NOMO-1 (cell line): ENCODE results near the gene PRMT9.

Experiments used
- DNase-seq, 2 experiments: peaks; one replicate each; lab custom pipeline; 2025; ENCODE audit not compliant: unreplicated experiment in 2 of 2; lab: John Stamatoyannopoulos, UW

The PRMT9 gene

GRCh38 chr4:147625733-147626132, 58.2 kb downstream of the PRMT9 start:
- no peak for DNase-seq

- DNase-seq, result peak in 1 of 2 experiments; percentile 10
Observed at GRCh38 chr4:147620315-147620714, 63.6 kb downstream of the PRMT9 start.

- DNase-seq, result no peak
Observed at GRCh38 chr4:147617841-147618691, 65.9 kb downstream of the PRMT9 start.

GRCh38 chr4:147617173-147617840, 66.7 kb downstream of the PRMT9 start, which contains the start of gene TMEM184C:
Gene TMEM184C, plus strand, starts transcription at chr4:147617397. Its CDS starts 560 bp downstream, at chr4:147617957.
- DNase-seq, result peak; percentile 91 to 95

- DNase-seq, result no peak
Observed at GRCh38 chr4:147616849-147617172, 67.2 kb downstream of the PRMT9 start.

GRCh38 chr4:147610686-147611085, 73.3 kb downstream of the PRMT9 start:
- no peak for DNase-seq

- DNase-seq, result no peak
Observed at GRCh38 chr4:147607471-147607870, 76.5 kb downstream of the PRMT9 start.

- DNase-seq, result no peak
Observed at GRCh38 chr4:147605499-147605898, 78.5 kb downstream of the PRMT9 start.

GRCh38 chr4:147599769-147600168, 84.2 kb downstream of the PRMT9 start:
- DNase-seq, result no peak

GRCh38 chr4:147599206-147599605, 84.8 kb downstream of the PRMT9 start:
- DNase-seq, result no peak

GRCh38 chr4:147597561-147597960, 86.4 kb downstream of the PRMT9 start:
- no peak for DNase-seq

- no peak for DNase-seq
Observed at GRCh38 chr4:147596981-147597380, 87.0 kb downstream of the PRMT9 start.

- peak in 1 of 2 experiments; percentile 1 for DNase-seq
Observed at GRCh38 chr4:147596377-147596776, 87.6 kb downstream of the PRMT9 start.

- no peak for DNase-seq
Observed at GRCh38 chr4:147594578-147594977, 89.4 kb downstream of the PRMT9 start.

GRCh38 chr4:147594107-147594506, 89.9 kb downstream of the PRMT9 start:
- DNase-seq, result no peak

GRCh38 chr4:147591106-147591505, 92.9 kb downstream of the PRMT9 start:
- no peak for DNase-seq

- DNase-seq, result peak; percentile 2 to 27
Observed at GRCh38 chr4:147590249-147590920, 93.6 kb downstream of the PRMT9 start.

GRCh38 chr4:147589586-147589985, 94.4 kb downstream of the PRMT9 start:
- DNase-seq, result no peak
